ENCODE data around the gene SF1.

Gene SF1

DNA sequence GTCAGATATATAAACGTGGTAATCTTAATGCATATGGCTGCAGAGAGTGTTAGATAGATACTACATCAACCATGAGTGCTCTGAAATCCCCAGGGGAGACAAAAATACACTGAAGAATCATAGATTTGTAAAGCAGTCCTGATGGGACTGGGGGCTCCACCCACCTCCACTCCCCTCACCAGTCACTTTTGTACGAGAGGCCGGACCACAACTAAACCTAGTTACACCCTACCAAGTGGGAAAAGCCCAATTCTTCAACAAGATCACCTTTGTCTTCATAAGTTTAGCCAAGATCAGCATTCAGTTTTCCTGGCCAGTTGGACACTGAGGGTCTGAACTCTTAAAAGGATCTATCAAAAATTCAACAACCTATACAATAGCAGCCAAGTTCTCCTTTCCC is 1.5 kb downstream of the SF1 start:
- TF ChIP-seq POLR2A (IDR thresholded peaks at IDR 0.05; ENCODE audit: extremely low read depth, insufficient read length) (no peak), MYC (IDR thresholded peaks at IDR 0.05; ENCODE audit: low read depth, low read length) (no peak), CTCF (IDR thresholded peaks at IDR 0.05; ENCODE audit: low read depth, low read length) (no peak), MAX (IDR thresholded peaks at IDR 0.05; ENCODE audit: low read depth, low read length) (no peak)
- H3K4me3 ChIP-seq (ENCODE audit: low read depth, low read length), result peak overlapping the region; percentile 91

DNA sequence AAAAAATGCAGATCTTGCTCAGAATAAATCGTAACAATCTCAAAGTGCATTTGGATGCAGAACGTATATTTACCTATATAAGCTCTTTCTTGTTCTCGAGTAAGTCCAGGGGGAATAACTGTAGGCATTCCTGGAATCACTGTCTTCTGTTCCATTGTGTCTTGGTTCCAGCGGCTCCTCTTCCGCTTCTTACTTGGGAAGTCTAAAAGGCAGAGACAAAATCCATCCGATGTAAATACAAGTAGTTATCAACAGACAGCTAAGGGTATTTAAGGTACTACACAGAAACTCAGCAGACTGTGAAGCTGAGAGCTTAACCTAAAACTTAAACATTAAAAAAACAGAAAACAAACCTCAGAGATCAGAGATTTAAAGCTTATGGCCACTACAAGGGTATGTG is 1.9 kb downstream of the SF1 start:
- no peak for TF ChIP-seq MYC (IDR thresholded peaks at IDR 0.05; ENCODE audit: low read depth, low read length)
- no peak for DNase-seq (ENCODE audit: low read depth)
- peak overlapping the region; percentile 91 for H3K4me3 ChIP-seq (ENCODE audit: low read depth, low read length)

More for the DNA sequence above, 1.5 kb downstream of the SF1 start:
- DNase-seq (ENCODE audit: low read depth), result no peak

- TF ChIP-seq MAX (IDR thresholded peaks at IDR 0.05; ENCODE audit: low read depth, low read length), result no peak
- TF ChIP-seq CTCF (IDR thresholded peaks at IDR 0.05; ENCODE audit: low read depth, low read length), result no peak
- no peak for TF ChIP-seq MYC (IDR thresholded peaks at IDR 0.05; ENCODE audit: low read depth, low read length)
- no peak for TF ChIP-seq POLR2A (IDR thresholded peaks at IDR 0.05; ENCODE audit: extremely low read depth, insufficient read length)
- DNase-seq (ENCODE audit: low read depth), result no peak
- peak overlapping the region; percentile 27 for H3K4me3 ChIP-seq (ENCODE audit: low read depth, low read length)
These were observed 4.2 kb downstream of the SF1 start for GRCh38 chr11:64774144-64774543.

DNA sequence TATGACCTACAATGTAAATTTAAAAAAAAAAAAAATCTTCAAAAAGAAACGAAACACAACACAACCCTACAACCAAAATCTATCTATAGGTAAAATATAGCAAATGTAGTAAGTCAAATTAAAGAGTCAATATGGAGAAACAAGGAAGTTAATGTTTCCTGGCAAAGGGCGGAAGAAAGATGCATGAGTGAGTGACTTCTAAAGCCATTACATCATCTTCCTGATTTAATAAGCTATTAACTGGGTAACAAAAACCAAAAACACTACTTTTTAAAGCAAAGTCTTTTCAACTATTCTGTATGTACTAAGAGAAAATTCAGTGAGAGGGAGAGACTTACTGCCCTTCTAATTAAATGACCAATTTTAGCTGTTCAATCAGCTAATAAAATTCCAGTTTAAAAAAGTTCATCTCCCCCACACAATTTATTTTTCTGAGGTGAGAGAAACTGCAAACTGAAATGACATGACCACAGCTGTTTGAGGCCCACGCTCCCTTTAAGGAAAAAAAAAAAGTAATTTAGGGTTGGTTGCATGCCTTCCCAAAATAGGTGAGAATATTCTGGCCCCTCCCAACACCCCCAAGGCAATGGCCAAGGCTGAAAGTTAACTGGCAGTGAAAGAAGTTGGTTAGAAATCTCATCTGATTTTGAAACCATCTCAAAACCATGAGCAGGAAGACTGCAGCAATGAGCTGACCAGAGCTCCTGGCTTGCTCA is 5.9 kb downstream of the SF1 start:
- TF ChIP-seq MYC (IDR thresholded peaks at IDR 0.05; ENCODE audit: low read depth, low read length) (no peak), CTCF (IDR thresholded peaks at IDR 0.05; ENCODE audit: low read depth, low read length) (no peak), POLR2A (IDR thresholded peaks at IDR 0.05; ENCODE audit: extremely low read depth, insufficient read length) (no peak), MAX (IDR thresholded peaks at IDR 0.05; ENCODE audit: low read depth, low read length) (no peak)
- no peak for DNase-seq (ENCODE audit: low read depth)
- H3K4me3 ChIP-seq (ENCODE audit: low read depth, low read length), result no peak overlapping the region

- DNase-seq (ENCODE audit: low read depth), result no peak
- no peak overlapping the region for H3K4me3 ChIP-seq (ENCODE audit: low read depth, low read length)
- TF ChIP-seq MYC (IDR thresholded peaks at IDR 0.05; ENCODE audit: low read depth, low read length), result no peak
- TF ChIP-seq POLR2A (IDR thresholded peaks at IDR 0.05; ENCODE audit: extremely low read depth, insufficient read length), result no peak
- no peak for TF ChIP-seq CTCF (IDR thresholded peaks at IDR 0.05; ENCODE audit: low read depth, low read length)
- TF ChIP-seq MAX (IDR thresholded peaks at IDR 0.05; ENCODE audit: low read depth, low read length), result no peak
These were observed 6.5 kb downstream of the SF1 start for GRCh38 chr11:64771861-64772260.

- no peak for TF ChIP-seq MAX (IDR thresholded peaks at IDR 0.05; ENCODE audit: low read depth, low read length)
- no peak for TF ChIP-seq POLR2A (IDR thresholded peaks at IDR 0.05; ENCODE audit: extremely low read depth, insufficient read length)
- no peak for TF ChIP-seq CTCF (IDR thresholded peaks at IDR 0.05; ENCODE audit: low read depth, low read length)
- TF ChIP-seq MYC (IDR thresholded peaks at IDR 0.05; ENCODE audit: low read depth, low read length), result no peak
- H3K4me3 ChIP-seq (ENCODE audit: low read depth, low read length), result no peak overlapping the region
- DNase-seq (ENCODE audit: low read depth), result no peak
These were observed 8.2 kb downstream of the SF1 start for GRCh38 chr11:64770120-64770519.
